NCI-H510A treated with DMSO at 0.1 percent for 48 hours (cell line): Measurements from ENCODE around the gene MBOAT1.
A peak's percentile ranks its signal among the peaks of the same experiment; 100 is the strongest.
"Not testable (repeated sequence)": the region's sequence is repeated elsewhere in the genome, so short reads cannot be mapped to it uniquely, and the experiment has no call there.

Experiments used
- DNase-seq: peaks from one replicate; lab custom pipeline; 2025; lab: John Stamatoyannopoulos, UW

Gene MBOAT1, protein sequence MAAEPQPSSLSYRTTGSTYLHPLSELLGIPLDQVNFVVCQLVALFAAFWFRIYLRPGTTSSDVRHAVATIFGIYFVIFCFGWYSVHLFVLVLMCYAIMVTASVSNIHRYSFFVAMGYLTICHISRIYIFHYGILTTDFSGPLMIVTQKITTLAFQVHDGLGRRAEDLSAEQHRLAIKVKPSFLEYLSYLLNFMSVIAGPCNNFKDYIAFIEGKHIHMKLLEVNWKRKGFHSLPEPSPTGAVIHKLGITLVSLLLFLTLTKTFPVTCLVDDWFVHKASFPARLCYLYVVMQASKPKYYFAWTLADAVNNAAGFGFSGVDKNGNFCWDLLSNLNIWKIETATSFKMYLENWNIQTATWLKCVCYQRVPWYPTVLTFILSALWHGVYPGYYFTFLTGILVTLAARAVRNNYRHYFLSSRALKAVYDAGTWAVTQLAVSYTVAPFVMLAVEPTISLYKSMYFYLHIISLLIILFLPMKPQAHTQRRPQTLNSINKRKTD

DNA sequence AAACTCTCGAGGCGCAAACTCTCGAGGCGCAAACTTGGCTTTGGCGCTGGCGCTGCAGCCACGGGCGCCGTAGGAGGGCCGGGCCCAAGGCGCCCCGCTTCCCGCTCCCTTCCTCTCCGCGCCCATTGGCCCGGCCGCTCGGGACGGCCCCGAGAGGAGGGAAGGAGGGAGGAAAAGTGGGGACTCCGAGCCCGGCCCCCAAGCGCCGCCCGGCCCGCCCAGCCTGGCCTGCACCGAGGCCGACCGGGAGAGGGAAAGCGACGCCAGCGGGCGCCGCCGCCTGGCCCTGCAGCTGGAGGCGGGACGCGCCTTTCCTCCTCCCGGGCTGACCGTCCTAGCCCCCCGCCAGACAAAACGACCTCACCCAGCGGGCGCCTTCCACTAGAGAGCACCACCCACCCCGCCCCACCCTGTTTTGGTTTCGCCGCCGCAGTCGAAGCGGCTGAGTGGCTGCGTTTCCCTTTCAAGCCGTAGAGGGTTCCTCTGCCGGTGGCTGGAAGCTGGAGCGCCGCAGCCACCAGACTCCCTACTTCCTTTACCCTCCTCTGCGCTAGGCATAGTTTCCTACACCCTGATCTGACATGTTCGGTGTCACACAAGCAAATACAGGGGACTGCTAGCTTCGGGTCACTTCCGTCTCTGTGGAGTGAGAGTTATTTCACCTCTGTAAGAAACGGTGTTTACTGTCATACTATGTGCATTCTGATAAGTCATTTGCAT lies at the start of gene MBOAT1:
Gene MBOAT1 (minus strand): TSS at position 78 of the 720 bp plus-strand sequence. CDS start 235 bp downstream, outside the sequence.
- peak; percentile 90 for DNase-seq

DNA sequence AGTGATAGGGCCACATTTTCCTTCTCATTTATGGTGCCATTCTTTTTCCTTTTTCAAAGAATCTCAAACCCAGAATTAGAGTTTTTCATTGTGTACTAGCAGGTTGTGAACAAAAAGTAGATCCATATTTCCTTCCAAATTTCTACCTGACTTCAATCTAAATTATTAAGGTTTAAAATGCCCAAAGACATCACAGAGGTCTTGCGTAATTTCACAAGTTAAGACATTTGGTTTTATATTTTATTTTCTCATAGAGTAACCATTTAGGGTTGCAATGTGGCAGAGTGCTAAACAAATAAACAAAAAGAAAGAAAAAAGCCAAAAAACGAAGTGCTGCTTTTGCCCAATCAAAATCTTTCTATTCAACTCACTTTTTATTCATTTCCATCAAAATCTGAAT lies 49.4 kb upstream of the MBOAT1 start:
- no peak for DNase-seq

DNA sequence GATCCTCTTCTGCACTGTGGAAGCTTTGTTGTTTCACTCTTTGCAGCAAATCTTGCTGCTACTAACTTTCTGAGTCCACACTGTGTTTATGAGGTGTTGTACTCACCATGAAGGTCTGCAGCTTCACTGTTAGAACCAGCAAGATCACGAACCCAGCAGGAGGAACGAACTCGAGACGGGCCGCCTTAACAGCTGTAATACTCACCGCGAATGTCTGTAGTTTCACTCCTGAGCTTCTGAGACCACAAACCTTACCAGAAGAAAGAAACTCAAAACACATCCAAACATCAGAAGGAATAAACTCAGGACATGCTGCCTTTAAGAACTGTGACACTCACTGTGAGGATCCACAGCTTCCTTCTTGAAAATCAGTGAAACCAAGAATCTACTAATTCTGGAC lies 48.1 kb upstream of the MBOAT1 start:
- no peak for DNase-seq

DNA sequence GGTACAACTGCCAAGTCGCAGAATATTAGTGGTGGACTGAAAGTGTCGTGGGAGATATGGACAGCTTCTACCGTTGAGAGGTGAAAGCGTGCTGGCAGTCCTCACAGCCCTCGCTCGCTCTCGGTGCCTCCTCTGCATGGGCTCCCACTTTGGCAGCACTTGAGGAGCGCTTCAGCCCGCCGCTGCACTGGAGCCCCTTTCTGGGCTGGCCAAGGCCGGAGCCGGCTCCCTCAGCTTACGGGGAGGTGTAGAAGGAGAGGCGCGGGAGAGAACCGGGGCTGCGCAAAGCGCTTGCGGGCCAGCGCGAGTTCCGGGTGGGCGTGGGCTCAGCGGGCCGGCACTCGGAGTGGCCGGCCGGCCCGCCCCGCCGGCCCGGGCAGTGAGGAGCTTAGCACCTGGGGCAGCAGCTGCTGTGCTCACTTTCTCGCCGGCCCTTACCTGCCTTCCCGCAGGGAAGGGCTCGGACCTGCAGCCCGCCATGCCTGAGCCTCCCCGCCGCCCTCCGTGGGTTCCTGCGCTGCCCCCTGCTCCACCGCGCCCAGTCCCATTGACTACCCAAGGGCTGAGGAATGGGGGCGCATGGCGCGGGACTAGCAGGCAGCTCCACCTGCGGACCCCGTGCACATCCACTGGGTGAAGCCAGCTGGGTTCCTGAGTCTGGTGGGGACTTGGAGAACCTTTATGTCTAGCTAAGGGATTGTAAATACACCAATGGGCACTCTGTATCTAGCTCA lies 47.2 kb upstream of the MBOAT1 start:
- DNase-seq, result no peak

DNA sequence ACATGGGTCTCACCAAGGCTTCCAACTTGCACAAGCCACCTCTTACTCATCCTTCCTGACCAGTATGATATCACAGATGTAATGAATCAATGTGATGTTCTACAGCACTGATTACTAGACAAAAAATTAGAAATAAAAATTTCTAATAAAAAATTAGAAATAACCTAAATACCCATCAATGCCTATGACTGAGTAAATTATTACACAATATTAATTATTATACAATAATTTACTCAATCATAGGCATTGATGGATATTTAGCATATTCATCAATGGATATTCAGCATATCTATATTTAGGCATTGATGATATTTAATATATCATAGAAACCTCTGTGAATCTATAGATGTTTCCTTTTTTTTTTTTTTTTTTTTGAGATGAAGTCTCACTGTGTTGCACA lies 43.2 kb upstream of the MBOAT1 start:
- DNase-seq, result no peak

DNA sequence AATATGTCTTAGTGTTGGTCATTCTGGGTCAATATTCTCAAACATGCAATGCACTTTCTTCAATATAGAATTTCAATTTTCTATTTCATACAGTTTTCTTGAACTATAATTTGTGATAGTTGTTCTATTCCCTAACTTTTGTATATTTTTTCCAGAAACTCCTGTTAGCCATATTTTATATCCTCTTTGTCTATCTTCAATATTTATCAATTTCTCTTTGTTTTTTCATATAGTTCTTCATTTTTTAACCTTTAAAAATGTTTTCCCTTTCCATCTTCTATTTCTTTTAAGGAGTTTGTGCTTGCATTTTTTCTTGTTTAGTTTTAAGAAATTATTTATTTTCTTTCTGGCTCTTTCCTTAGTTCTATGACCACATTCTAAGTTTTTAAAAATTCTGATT lies 42.0 kb upstream of the MBOAT1 start:
- DNase-seq, result no peak

DNA sequence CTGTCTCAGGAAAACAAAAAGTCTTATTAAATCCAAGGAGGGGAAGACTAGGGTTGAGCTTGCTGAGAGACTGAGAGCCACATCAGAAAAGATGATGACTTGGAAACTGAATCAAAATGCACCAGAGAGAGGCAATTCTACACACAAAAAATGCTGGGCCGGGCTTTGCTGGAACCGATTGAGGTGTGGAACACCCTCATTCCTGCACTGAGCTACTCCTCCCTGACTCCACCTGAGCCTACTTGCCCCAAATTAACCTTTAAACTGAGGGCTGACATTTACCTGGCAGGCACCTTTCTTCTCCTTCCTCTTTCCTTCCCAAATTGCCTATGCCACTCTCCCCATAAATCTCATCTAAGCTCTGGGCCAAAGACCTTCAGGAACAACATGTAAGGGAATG lies 40.8 kb upstream of the MBOAT1 start:
- DNase-seq, result no peak

DNA sequence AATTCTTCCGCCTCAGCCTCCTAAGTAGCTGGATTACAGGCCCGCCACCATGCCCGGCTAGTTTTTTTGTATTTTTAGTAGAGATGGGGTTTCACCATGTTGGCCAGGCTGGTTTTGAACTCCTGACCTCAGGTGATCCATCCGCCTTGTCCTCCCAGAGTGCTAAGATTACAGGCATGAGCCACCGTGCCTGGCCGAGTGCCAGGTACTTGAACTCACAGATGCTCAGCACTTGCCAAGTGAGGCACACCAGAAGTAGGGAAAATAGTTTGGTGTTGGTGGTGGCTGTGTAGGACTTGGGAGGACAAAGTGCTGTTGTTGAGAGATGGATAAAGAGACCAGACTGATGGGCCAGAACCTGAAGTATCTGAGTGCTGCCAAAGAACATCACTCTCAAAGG lies 40.0 kb upstream of the MBOAT1 start:
- DNase-seq, result no peak

DNA sequence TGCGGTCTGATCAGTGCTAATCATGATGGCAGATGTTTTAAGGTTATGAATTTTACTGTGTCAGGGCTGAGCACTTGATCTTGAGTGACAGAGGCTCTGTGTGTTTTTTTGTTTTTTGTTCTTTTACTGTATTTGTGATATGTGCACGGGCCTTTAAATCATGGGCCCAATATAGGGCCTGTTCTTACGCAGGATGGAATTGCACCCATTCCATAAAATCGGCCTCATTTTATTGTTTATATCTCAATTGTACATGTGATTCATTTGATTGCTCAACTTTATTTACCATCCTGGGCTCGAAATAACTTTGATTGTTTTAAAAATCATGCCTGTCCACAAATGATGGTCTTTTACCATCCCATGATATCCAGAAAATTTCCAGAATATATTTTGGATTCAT lies 39.3 kb upstream of the MBOAT1 start:
- DNase-seq, result no peak

DNA sequence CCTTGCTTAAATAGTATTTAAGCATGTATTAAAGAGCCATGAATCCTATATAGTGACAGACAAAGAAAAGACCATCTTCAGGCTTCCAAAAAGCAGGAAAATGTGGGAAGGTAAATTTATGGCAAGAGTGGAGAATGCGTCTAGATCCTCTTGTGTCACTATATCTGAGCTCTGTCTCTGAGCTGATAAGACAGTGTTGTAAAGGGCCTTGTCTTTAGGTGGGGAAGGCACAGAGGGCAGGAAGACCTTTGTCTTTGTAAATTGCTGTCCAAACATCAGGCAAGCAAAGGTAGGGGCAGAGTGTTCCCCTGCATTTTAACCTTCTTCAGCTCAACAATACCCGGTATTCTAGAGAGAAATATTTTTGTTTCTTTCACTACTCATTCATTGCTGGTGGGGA lies 33.9 kb upstream of the MBOAT1 start:
- DNase-seq, result no peak

DNA sequence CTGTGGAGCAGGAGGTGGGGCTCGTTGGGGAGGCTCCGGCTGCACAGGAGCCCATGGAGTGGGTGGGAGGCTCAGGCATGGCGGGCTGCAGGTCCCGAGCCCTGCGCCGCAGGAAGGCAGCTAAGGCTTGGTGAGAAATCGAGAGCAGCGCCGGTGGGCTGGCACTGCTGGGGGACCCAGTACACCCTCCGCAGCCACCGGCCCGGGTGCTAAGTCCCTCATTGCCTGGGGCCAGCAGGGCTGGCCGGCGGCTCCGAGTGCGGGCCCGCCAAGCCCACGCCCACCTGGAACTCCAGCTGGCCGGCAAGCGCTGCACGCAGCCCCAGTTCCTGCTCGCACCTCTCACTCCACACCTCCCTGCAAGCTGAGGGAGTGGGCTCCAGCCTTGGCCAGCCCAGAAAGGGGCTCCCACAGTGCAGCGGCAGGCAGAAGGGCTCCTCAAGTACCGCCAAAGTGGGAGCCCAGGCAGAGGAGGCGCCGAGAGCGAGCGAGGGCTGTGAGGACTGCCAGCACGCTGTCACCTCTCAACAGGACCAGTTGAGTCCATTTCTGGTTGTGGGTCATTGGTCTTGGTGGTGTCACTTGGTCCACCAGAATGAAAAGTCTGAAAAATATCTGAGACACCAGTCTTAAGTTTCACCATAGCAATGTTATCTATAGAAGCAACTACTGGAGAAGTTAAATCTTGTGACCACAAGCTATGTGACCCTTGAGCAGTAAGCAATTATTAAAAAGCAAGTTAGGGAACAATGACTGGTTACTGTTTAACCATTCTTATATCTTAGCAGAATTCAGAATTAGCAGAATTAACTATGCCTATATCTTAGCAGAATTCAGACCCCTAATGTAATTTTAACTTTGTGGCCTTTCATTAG lies 32.8 kb upstream of the MBOAT1 start:
- not testable (repeated sequence) for DNase-seq

DNA sequence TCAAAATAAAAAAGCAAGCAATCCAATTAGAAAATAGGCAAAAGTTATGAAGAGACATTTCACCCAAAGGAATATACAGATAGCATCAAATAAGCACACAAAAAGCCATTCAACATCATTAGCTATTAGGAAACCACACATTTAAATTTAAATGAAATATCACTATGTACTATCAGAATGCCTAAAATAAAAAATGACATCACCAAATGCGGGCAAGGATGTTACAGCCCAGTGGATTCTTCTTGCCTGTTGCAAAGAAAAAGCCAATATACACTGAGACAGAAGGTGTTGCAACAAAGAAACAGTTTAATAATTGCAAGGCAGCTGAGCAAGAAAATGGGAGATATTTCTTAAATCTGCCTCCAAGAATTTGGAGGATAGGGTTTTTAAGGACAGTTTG lies 31.0 kb upstream of the MBOAT1 start:
- no peak for DNase-seq

DNA sequence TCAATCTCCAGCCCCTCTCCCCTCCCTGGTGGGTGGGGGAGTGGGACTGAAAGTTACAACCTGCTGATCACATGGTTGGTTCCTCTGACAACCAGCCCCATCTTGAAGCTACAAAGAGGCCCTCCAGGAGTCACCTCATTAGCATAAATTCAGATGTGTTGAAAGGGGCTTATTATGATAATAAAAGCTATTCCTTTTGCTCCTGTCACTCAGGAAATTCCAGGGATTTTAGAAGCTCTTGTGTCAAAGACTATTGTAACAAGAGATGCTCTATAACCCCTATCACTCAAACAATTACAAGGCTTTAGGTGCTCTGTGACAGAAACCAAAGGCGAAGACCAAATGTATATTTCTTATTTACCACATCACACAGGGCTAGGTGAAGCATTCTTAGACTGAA lies 30.1 kb upstream of the MBOAT1 start:
- DNase-seq, result no peak

DNA sequence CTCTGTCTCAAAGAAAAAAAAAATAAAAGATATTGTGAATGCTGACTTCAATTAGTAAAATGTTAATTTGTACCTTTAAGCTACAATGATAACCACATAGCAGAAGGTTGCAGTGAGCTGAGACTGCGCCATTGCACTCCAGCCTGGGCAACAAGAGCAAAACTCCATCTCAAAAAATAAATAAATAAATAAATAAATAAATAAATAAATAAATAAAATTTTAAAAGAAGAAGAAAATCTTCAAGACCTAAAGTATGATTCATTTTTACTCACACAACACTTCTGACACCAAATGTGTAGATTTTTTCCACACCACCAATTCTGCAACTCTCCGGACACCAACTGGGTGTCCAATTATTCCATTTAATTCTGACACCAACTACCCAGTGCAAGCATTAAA lies 28.8 kb upstream of the MBOAT1 start:
- DNase-seq, result no peak

DNA sequence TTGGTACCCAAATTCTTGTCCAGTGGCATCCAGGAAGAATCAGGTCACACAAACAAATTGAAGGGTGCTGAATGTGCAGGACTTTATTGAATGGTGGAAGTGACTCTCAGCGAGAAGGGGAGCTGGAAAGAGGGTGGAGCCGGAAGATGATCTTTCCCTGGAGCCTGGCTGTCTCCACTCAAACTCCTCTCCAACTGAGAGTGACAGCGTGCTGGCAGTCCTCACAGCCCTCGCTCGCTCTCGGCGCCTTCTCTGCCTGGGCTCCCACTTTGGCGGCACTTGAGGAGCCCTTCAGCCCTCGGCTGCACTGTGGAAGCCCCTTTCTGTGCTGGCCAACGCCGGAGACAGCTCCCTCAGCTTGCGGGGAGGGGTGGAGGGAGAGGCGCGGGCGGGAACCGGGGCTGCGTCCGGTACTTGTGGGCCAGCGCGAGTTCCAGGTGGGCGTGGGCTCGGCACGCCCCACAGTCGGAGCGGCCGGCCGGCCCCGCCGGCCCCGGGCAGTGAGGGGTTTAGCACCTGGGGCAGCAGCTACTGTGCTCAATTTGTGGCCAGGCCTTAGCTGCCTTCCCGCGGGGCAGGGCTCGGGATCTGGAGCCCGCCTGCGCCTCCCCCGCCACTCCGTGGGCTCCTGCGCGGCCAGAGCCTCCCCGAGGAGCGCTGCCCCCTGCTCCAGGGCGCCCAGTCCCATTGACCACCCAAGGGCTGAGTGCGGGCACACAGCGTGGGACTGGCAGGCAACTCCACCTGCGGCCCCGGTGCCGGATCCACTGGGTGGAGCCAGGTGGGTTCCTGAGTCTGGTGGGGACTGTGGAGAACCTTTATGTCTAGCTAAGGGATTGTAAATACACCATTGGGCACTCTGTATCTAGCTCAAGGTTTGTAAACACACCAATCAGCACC lies 26.7 kb upstream of the MBOAT1 start:
- DNase-seq, result peak; percentile 64

DNA sequence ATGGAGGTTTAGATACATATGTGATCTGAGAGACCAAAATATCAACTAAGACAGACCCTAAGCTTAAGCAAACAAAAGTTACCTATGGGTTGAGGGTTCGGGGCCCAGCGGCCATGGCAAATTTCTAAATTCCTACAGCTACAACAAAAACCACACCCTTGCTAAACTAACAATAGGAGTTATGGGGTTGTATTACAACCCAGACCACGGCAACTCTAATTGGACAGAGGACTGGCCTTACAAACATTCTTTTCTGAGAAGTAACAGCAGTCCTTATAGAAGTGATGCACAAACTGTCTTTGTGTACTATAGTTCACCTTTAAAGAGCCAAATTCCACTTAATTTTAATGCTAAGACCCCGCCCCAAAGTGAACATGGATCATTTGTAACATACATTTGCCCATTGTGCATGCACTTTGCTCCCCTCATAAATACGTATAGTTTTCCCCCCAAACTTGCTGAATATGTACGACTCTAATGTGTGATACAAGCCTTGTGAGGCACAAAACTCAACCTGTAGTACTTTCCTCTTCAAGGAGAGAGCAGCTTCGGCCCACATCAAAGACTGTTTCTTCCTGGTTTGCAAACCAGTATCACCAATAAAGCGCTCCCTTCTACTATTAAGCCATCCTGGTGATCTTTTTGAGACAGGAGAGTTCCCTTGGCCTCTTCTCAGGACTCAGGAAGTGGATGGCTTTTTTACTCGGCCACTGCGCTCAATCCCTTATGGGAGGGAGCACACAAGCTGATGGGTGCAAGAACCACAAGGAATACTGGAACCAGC lies 25.6 kb upstream of the MBOAT1 start:
- DNase-seq, result no peak

DNA sequence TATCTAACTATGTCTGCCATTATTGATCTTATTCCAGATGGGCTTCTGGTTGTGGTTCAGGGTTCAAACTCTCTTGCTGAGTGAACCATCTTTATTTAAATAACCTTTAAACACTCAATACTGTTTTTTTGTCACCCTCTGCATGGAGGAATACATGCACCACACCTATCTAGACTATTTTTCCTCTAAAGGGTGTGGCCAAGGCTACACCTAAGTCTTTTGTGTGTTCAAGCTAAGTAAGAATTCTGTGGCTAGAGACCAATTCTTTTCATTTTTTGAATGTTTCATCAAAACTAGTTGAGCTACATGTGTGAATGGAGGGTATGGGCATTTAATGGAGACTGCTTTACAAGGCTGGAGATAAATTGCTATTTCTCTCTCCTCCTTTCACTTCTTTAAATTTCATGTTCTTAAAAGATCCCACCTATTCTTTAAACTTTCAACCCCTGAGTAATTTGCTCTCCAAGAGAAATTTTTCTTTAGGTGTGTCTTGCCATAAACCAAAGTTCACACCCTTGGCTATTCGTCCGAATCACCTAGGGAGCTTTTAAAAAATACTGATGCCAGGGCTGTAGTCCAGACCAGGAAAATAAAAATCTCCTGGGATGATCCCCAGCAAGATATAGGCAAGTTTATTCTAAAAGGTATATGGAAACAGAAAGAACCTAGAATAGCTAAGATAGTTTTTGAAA lies 24.8 kb upstream of the MBOAT1 start:
- DNase-seq, result no peak

DNA sequence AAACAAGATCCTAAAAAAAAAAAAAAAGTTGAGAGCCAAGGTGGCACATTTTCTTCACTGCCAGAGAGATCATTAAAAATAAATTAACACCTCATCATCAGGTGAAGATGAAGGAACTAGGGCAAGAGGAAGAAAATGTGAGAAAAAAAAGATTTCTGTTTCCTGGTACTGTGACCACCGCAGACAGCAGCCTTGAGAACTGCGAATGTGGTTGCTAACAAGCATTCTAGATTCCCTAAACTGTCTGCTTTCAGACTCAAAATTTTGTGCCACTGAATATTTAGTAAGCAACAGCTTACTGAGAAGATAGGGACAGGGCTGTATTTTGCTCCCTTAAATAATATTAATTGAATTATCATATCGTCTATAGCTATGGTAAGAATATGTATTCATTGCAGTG lies 24.1 kb upstream of the MBOAT1 start:
- no peak for DNase-seq

DNA sequence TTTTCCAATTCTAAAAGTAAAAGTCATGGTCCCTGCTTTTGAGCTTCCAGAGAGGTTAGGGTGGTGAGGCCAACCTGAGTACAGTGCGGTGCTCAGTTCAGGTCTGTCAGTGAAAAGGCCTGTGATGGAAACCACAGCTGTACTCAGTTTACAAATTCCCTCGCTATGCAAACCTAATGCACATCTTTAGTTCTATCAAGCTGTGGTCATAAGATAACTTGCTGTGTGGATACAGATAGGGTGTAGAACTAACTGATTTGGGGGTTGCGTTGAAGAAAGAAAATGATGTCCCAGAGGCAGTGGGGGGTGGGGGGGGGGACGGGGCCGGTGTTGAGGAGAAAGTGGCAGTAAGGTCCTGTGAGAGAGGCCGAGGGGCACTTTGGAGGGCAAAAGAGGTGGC lies 22.8 kb upstream of the MBOAT1 start:
- DNase-seq, result no peak
